AG20443 (cell line): ENCODE results near the gene REG3A.

ENCODE experiments used
- DNase-seq: peaks from one replicate; pipeline ENCODE4 v3.0.0; 2012; ENCODE audit warnings: low spot score, mixed read lengths

Gene REG3A

DNA sequence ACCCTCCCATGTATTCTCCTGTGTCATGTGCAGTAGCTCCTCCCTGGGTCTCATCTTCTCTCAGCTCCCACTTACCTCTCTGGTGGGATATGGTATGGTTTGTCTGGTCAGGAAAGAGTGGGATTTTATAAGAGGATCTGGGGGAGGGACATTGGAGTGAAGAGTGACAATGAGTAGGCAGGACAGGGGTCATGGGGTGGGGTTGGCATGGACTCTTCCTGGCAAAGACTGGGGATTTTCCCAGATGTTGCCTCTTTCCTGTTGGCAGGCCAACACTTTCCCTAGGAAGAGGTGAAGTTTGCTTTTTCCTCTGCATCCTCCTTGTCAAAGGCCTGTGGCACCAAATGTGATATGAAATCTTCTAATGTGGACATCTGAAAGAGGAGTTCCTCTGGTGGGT is at the start of gene REG3A:
REG3A (minus strand) TSS at position 101 of the 400 bp plus-strand sequence. CDS start 348 bp downstream, outside the sequence.
- DNase-seq: no peak

- no peak for DNase-seq
Observed at GRCh38 chr2:79200762-79201161, 41.2 kb upstream of the REG3A start.

DNA sequence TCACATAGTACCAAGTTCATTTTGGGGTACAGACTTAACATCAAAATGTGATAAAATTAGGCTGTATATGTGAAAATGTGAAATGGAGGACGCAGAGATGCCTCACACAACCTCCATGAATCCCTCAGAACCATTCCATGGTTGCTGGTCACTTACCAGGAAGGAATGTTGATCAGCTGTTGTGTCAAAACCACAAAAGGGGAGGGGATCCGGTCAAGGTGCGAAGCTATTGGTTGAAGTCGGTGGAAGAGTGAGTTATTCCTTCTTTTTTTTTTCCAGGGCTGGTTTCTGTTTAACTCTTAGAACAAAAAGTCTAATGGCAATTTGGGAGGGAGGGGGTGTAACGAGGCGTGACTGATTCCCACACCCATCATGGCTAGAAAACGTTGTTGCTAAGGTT is 32.3 kb upstream of the REG3A start:
- DNase-seq: no peak

GRCh38 chr2:79191081-79191480 is 31.5 kb upstream of the REG3A start:
- no peak for DNase-seq

DNA sequence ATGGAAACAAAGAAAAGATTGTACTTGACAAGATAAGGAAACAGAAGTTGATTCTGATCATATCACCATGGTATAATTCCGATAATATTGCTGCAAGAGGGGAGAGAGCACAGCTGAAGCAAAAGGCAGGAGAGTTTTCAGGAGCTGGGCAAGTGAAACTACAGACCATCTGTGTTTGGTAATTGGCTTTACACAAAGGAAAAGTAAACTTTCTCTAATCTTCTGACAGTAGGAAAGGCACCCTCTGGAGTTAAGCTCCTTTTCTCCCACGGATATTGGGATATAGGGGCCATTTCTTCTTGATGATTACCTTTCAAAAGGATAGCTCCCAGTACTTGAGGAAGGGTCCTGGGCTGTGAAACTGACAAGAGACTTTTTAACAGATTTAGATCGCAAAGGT is 29.9 kb upstream of the REG3A start:
- no peak for DNase-seq

GRCh38 chr2:79181617-79182016 is 22.1 kb upstream of the REG3A start:
- DNase-seq: no peak

DNA sequence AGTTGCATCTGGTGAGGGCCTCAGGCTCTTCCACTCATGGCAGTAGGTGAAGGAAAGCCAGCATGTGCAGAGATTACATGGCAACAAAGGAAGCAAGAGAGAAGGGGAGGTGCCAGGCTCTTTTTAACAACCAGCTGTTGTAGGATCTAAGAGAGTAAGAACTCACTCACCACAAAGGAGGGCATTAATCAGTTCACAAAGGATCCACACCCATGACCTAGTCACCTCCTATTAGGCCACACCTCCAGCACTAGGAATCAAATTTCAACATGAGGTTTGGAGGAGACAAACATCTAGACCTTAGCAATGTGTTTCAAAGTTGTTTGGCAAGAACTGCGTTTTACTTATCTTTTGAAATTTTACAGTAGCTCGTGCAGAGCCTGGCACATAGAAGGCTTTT is 20.5 kb upstream of the REG3A start:
- DNase-seq: no peak

DNA sequence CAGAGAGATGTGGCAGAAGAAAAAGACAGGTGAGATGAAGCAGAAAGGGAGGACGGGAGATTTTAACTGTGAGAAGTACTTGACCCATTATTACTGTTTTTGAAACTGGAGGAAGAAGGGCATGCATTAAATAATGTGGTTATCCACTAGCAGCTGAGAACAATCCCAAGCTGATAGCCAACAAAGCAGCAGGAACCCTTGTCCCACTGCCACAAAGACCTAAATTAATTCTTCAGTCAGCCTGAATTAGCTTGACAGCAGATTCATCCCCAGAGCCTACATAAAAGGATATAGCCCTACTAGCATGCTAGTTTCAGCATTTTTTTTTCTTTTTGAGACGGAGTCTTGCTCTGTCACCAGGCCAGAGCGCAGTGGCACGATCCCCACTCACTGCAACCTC is 19.5 kb upstream of the REG3A start:
- DNase-seq: no peak

GRCh38 chr2:79178076-79178674 is 18.6 kb upstream of the REG3A start:
- no peak for DNase-seq

- DNase-seq: no peak
Observed at GRCh38 chr2:79171348-79171958, 11.9 kb upstream of the REG3A start.

DNA sequence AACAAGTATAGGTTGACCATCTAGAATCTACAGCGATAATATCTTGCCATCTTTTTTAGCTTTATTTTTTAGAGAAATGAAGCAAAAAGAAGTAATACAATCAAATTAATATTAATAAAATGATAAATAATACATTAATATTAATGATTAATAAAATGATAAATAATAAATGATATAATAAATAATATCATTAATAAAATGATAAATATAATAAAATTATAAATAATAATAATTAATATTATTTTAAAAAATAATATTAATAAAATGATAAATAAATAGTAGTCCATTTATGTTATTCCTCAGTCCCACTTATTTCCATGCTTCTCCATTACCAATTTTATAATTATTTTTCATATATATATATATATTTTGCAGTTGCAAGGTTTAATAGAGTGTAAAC is 3.2 kb upstream of the REG3A start:
- DNase-seq: no peak

DNA sequence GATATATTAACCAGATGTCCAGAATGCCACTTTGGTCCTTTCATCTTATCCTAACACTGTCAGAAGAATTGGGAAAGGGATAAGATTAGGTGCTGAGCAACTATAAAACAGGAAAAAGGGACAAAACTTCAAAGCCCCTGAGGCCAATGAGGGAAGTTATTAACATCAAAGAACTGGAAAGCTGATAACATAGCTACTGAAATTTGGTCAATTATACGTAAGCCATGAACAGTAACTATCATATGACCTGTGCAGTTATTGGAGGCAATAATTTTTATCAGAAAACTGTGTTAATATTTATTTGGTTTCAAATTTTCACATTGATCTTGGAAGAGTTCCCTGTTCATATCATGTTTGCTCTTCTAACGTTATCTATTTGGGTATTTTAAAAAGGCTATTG is 2.6 kb upstream of the REG3A start:
- no peak for DNase-seq

- DNase-seq: no peak
Observed at GRCh38 chr2:79159030-79159429, 523 bp downstream of the REG3A start.

GRCh38 chr2:79155826-79156476 is 3.6 kb downstream of the REG3A start:
- DNase-seq: no peak

GRCh38 chr2:79139423-79139822 is 20.1 kb downstream of the REG3A start:
- no peak for DNase-seq

DNA sequence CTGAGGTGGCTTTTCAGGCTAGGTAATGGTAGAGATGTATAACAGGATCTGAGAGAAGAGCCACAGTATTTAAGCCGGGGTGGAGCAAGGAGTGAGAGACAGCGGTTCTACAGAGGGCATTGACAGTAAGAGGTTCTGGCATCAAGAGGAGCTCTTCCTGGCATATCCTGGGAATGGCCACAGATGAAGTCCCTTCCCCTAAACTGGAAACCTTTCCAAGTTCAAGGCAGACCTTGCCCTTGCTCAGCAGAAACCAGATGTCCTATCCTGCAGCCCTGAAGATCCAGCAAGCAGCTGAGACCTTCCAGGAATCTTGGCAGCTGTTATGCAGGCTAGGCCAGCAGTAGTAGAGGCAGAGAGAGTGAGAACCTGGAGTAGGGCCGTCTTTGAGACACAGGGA is 21.2 kb downstream of the REG3A start:
- DNase-seq: no peak

DNA sequence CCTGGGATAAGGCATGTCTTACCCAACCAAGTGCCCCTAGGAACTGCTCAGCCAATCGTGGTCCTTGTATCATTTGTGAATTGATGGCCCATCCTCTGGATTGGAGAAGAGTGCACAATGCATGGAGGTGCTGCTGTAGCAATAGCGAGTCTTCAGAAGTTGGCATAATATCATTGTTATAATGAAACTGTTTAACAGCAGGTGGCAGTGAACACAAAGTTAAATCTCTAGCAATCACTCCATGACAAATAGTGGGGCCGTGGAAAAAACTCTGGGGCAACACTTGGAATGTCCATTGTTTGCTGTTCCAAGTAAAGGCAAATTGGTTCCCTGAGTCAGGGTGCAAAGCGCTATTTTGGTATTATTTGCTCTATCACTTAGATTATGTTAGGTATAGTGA is 27.9 kb downstream of the REG3A start:
- no peak for DNase-seq

GRCh38 chr2:79129804-79130203 is 29.7 kb downstream of the REG3A start:
- DNase-seq: no peak

GRCh38 chr2:79129260-79129659 is 30.3 kb downstream of the REG3A start:
- DNase-seq: no peak

DNA sequence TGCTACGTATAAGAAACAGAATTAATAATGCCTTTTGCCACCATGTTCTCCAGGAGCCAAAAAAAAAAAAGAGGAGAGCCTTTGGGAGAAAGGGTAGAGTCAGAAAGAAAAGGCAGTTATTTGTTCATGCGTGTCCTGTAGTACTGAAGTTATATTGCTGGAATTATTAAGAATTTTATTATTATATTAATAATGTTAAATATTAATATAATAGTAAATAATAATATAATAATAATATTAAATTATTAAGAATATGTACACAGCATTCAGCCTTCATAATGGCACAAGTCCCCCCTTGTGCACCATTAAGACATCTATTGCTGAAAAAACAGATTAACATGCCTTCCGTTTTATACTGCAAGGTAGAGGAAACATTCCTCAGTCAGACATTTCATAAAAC is 31.1 kb downstream of the REG3A start:
- no peak for DNase-seq

GRCh38 chr2:79125721-79125985 is 33.9 kb downstream of the REG3A start:
- no peak for DNase-seq

DNA sequence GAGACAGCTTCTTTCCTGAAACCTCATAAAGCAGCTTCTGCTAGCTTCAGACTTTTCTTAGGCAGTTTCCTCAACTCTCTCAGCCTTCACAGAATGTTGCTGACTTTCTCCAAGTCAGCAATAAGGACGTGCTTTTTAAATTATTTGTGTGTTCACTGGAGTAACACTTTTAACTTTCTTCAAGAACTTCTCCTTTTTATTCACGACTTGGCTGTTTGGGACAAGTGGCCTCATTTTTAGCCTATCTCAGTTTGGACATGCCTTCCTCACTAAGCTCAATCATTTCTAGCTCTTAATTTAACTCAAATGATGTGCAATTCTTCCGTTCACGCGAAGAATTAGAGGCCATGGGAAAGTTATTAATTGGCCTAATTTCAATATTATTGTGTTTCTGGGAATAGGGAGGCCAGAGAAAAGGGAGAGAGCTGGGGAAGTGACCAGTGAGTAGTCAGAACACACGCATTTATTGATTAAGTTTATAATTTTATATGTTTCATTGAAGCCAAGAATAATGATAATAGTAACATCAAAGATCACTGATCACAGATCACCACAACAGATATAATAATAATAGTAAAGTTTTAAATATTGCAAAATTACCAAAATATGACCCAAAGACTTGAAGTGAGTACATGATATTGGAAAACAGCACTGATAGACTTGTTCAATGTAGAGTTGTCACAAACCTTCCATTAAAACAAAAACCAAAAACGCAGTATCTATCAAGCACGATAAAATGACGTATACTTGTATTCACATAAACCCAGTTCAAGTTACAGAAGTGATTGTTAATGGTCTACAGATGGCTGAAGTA is 34.4 kb downstream of the REG3A start:
- DNase-seq: no peak

DNA sequence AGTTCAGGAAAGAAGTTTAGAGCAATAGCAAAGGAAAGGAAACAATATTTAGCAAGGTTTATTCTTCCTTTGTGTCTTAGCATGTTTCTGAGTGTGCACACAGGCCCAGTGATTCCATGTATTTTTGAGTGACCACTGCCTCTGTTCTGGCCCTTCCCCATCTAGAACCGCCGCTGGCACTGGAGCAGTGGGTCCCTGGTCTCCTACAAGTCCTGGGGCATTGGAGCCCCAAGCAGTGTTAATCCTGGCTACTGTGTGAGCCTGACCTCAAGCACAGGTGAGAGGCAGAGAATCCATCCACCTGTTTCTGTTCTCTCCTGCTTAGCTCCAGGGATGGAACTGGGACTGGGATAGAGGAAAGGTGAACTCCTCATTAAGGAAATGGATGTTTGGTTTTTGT is 36.9 kb downstream of the REG3A start:
- no peak for DNase-seq
